Dedifferentiated amniotic fluid mesenchymal stem cell (primary cell): Measurements from ENCODE around the gene FUT3.
A peak's percentile ranks its signal among the peaks of the same experiment; 100 is the strongest.

Experiments used
- DNase-seq: peaks from one replicate; pipeline ENCODE4 v3.0.0-alpha.2; 2016; ENCODE audit errors: extremely low spot score

Gene FUT3

GRCh38 chr19:5825178-5825577 is 26.1 kb downstream of the FUT3 start:
- no peak for DNase-seq

- no peak for DNase-seq
Observed at GRCh38 chr19:5824751-5825150, 26.5 kb downstream of the FUT3 start.

- DNase-seq: no peak
Observed at GRCh38 chr19:5823579-5824281, 27.5 kb downstream of the FUT3 start.

- DNase-seq: no peak
Observed at GRCh38 chr19:5822181-5822844, 28.9 kb downstream of the FUT3 start.

GRCh38 chr19:5821521-5822180 is 29.6 kb downstream of the FUT3 start:
- DNase-seq: no peak

- DNase-seq: no peak
Observed at GRCh38 chr19:5820785-5821184, 30.5 kb downstream of the FUT3 start.

- DNase-seq: no peak
Observed at GRCh38 chr19:5818594-5818993, 32.7 kb downstream of the FUT3 start.

- no peak for DNase-seq
Observed at GRCh38 chr19:5817218-5817617, 34.0 kb downstream of the FUT3 start.

- DNase-seq: no peak
Observed at GRCh38 chr19:5814852-5815246, 36.4 kb downstream of the FUT3 start.

- no peak for DNase-seq
Observed at GRCh38 chr19:5814123-5814851, 37.0 kb downstream of the FUT3 start.

- DNase-seq: no peak
Observed at GRCh38 chr19:5811117-5811516, 40.1 kb downstream of the FUT3 start.

GRCh38 chr19:5809469-5809868 is 41.8 kb downstream of the FUT3 start:
- no peak for DNase-seq

- no peak for DNase-seq
Observed at GRCh38 chr19:5809053-5809452, 42.2 kb downstream of the FUT3 start.

- DNase-seq: no peak
Observed at GRCh38 chr19:5808120-5808816, 43.0 kb downstream of the FUT3 start.

- no peak for DNase-seq
Observed at GRCh38 chr19:5806905-5807304, 44.3 kb downstream of the FUT3 start.

GRCh38 chr19:5806133-5806489 is 45.1 kb downstream of the FUT3 start:
- no peak for DNase-seq

GRCh38 chr19:5805462-5806132 is 45.7 kb downstream of the FUT3 start:
- DNase-seq: no peak

- no peak for DNase-seq
Observed at GRCh38 chr19:5804516-5805461, 46.5 kb downstream of the FUT3 start, which contains the start of gene NRTN. Gene NRTN (plus strand): TSS chr19:5805067. CDS start chr19:5824166, 19,099 bp downstream.

- peak; percentile 55 for DNase-seq
Observed at GRCh38 chr19:5803752-5804515, 47.3 kb downstream of the FUT3 start.
